K562 (cell line): ENCODE measurements around the gene AP3B2. TPM values are rescaled to one million over a fixed set of nuclear protein-coding genes. Genes with fewer than 3 reads are reported as not detected.

ENCODE experiments used
- ATAC-seq: fragments of 200-7000 bp; cut with Tn5 transposase; 3 replicates; pipeline ENCODE4 v1.9.1; 2020; ENCODE audit warnings: moderate library complexity
- BruUV-seq: library from RNA; stranded (reverse); fragments of 400-500 nt; replicated peaks from 2 replicates; lab custom pipeline; 2021; lab: Mats Ljungman, UMichigan
- CTCF ChIA-PET: fragments of 300-600 bp; formaldehyde crosslinking; extraction: SDS; loops from one replicate; lab custom pipeline; 2021; ENCODE audit warnings: low intra/inter-chr PET ratio; lab: Yijun Ruan, JAX
- POLR2A ChIA-PET: fragments of 300-600, 350-650 bp; sonication (Branson Sonifier 250); formaldehyde crosslinking; extraction: SDS; loops from one replicate; lab custom pipeline; 2021; ENCODE audit warnings: antibody characterized with exemption, inconsistent platforms; lab: Yijun Ruan, JAX
- DNase-seq, 4 experiments: peaks; one replicate each; pipeline versions ENCODE4 v3.0.0 to v3.0.0-alpha.2; 2011 to 2018; ENCODE audit warnings: low spot score in 3 of 4, mixed read lengths in 3 of 4; ENCODE audit errors: extremely low read depth in 1 of 4
- FAIRE-seq: peaks from 2 replicates; lab custom pipeline; 2011; peaks lifted over from hg19 to GRCh38; lab: Jason Lieb, UNC
- H2AFZ ChIP-seq: 2 replicates; pipeline ENCODE4 v1.6.0; 2011; ENCODE audit warnings: low read depth, low read length, control low read depth, inconsistent platforms
- H3K27ac ChIP-seq: fragments of 200-600 bp; 3 replicates; pipeline ENCODE4 v1.8.0; 2011; ENCODE audit warnings: low read depth, mild to moderate bottlenecking, control low read depth, inconsistent platforms, low read length, moderate library complexity, mixed read lengths; ENCODE audit errors: extremely low read depth
- H3K27me3 ChIP-seq, 2 experiments: fragments of 300-600 bp in 1 of 2; 2 replicates in 1 of 2; 3 replicates in 1 of 2; pipeline versions ENCODE4 v1.6.0 to v1.8.0; 2011; ENCODE audit warnings: inconsistent platforms in 2 of 2, low read length in 2 of 2, mild to moderate bottlenecking in 1 of 2, mixed read lengths in 1 of 2, moderate library complexity in 1 of 2; ENCODE audit not compliant: control insufficient read depth in 2 of 2, insufficient read depth in 2 of 2
- H3K36me3 ChIP-seq: fragments of 300-600 bp; 3 replicates; pipeline ENCODE4 v1.8.0; 2011; ENCODE audit warnings: mild to moderate bottlenecking, low read length, inconsistent platforms; ENCODE audit not compliant: control insufficient read depth, insufficient read depth
- H3K4me1 ChIP-seq, 2 experiments: fragments of 200-600 bp in 1 of 2; replicated peaks in 1 of 2; 2 replicates in 1 of 2; 3 replicates in 1 of 2; pipeline versions ENCODE4 v1.5.1 to v1.8.0; 2011; ENCODE audit warnings: inconsistent platforms in 2 of 2, low read length in 2 of 2, mild to moderate bottlenecking in 1 of 2, mixed read lengths in 1 of 2, moderate library complexity in 1 of 2; ENCODE audit not compliant: control insufficient read depth in 2 of 2, insufficient read depth in 2 of 2
- H3K4me2 ChIP-seq: 2 replicates; pipeline ENCODE4 v1.6.1; 2011; ENCODE audit warnings: low read length, control low read depth, inconsistent platforms, mixed read lengths; ENCODE audit not compliant: insufficient read depth
- H3K4me3 ChIP-seq: fragments of 200-600 bp; sonication (generic), shearing (Covaris generic); 2 replicates; pipeline ENCODE4 v1.5.1; 2016; ENCODE audit warnings: control low read depth, inconsistent platforms
- H3K79me2 ChIP-seq: fragments of 200-600 bp; 3 replicates; pipeline ENCODE4 v1.8.0; 2011; ENCODE audit warnings: low read length, inconsistent platforms; ENCODE audit not compliant: control insufficient read depth, insufficient read depth
- H3K9ac ChIP-seq, 2 experiments: 2 replicates each; pipeline versions ENCODE4 v1.6.0 to v1.6.1; 2011; ENCODE audit warnings: low read depth in 2 of 2, low read length in 2 of 2, control low read depth in 1 of 2, inconsistent platforms in 1 of 2, mild to moderate bottlenecking in 1 of 2, mixed read lengths in 1 of 2; ENCODE audit not compliant: insufficient read depth in 1 of 2
- H3K9me1 ChIP-seq: one replicate; pipeline ENCODE4 v1.6.0; 2011; ENCODE audit warnings: inconsistent platforms, mild to moderate bottlenecking, low read length, moderate library complexity; ENCODE audit not compliant: control insufficient read depth, insufficient read depth
- H3K9me3 ChIP-seq: replicated peaks from 2 replicates; pipeline ENCODE4 v1.5.1; 2011; ENCODE audit warnings: low read depth, low read length, inconsistent platforms; ENCODE audit not compliant: control insufficient read depth, insufficient read depth
- H4K20me1 ChIP-seq: replicated peaks from 2 replicates; pipeline ENCODE4 v1.6.1; 2011; ENCODE audit warnings: low read length, inconsistent platforms, mixed read lengths; ENCODE audit not compliant: control insufficient read depth, insufficient read depth
- BDP1 ChIP-seq: IDR thresholded peaks from 3 replicates; pipeline ENCODE4 v1.6.1; 2011; ENCODE audit not compliant: insufficient read length, insufficient read depth
- CC2D1A ChIP-seq: fragments of 450-650 bp; IDR thresholded peaks from 2 replicates; pipeline ENCODE4 v1.6.1; 2017; ENCODE audit warnings: mild to moderate bottlenecking
- EGR1 ChIP-seq: fragments of 450-650 bp; conservative IDR thresholded peaks from 2 replicates; pipeline ENCODE4 v1.6.1; 2017; ENCODE audit warnings: mild to moderate bottlenecking
- PTTG1 ChIP-seq: fragments of 450-650 bp; IDR thresholded peaks from 2 replicates; pipeline ENCODE4 v1.6.1; 2016; ENCODE audit warnings: low read depth, mild to moderate bottlenecking, missing genetic modification characterization, missing compliant biosample characterization
- WGBS: fragments of 100-300 bp; shearing (Covaris generic); methylation state at CpG from one replicate; pipeline ENCODE4 v1.1.6; 2016; ENCODE audit warnings: low coverage, mixed read lengths; ENCODE audit not compliant: insufficient coverage; ENCODE audit errors: missing lambda C conversion rate; 5-methylcytosine and 5-hydroxymethylcytosine counted together
- in situ Hi-C: fragments of 300-500 bp; cut with MboI; formaldehyde crosslinking; loops from 4 replicates; pipeline ENCODE4 v1.15.0; 2018; ENCODE audit warnings: inconsistent platforms, mixed read lengths
- intact Hi-C: fragments of 100-400 bp; cut with micrococcal nuclease; formaldehyde crosslinking; loops from 2 replicates; pipeline ENCODE4 v1.14.2; 2022
- polyA plus RNA-seq, 8 experiments: library from polyadenylated mRNA; depleted of rRNA in 4 of 8; stranded (reverse) in 5 of 8; unstranded in 3 of 8; fragments of >200 nt; fragmentation: Nextera tagmentation in 2 of 8; fragmentation: Illumina TruSeq in 1 of 8; extraction: Ambion mirVana in 2 of 8; extraction: Trizol in 1 of 8; gene quantifications; 2 replicates each; pipeline versions ENCODE4 v1.2.1 to v1.2.3, GENCODE V29; 2011 to 2014; ENCODE audit warnings: inconsistent platforms in 1 of 8, missing spikeins in 1 of 8
- total RNA-seq, 7 experiments: library from RNA; depleted of rRNA in 6 of 7; stranded (reverse); fragments of >200 nt in 6 of 7; fragmentation: Illumina TruSeq in 2 of 7; extraction: Trizol in 2 of 7; gene quantifications; 2 replicates each; pipeline versions ENCODE4 v1.2.1 to v1.2.3, GENCODE V29; 2011 to 2021; ENCODE audit warnings: low replicate concordance in 1 of 7
- TF ChIP-seq, protein P1 (sequence below): sonication (generic); formaldehyde crosslinking; IDR thresholded peaks from 2 replicates; pipeline ENCODE4 v1.9.0; 2022; ENCODE audit warnings: mild to moderate bottlenecking, missing genetic modification reagents

AP3B2 gene
- total and polyA plus RNA-seq, 9 of the 15 experiments (the other 6 are each of a cell fraction or from before 2014, with no cell fraction given), result 0.03 to 0.15 (median 0.10) TPM; not detected in 2

DNA sequence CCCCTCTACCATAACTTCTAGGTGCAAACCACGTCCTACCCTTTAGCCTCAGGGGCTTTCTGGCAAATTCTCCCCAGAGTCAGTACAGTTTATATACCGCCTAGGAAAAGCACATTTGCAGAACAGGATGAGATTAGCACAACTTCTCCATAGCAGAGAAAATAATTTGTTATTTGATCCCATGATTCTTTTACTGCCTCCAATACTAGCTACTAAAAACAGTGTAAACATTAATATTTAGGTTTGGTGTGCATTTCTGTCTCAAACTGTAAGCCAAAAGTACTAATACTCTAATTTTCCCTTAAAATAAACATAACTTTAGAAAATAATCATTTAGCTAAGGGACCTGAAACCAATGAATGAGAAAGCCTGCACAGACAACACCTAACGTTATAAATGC is 67.0 kb downstream of the AP3B2 start:
- Histone ChIP-seq H3K9me1 (no peaks in the 10 kb centered on the region), H3K9ac (no peak overlapping the region), H3K4me2 (no peak overlapping the region), H3K27ac (no peak overlapping the region), H3K79me2 (peaks cover 89% of the 10 kb centered on the region), H3K36me3 (peaks cover 28% of the 10 kb centered on the region), H3K4me1 (peaks cover 35 to 36% of the 10 kb centered on the region in 2 experiments), H4K20me1 (no peaks in the 10 kb centered on the region), H3K27me3 (no peaks in the 10 kb centered on the region), H2AFZ (no peak overlapping the region), H3K4me3 (no peak overlapping the region), H3K9me3 (no peaks in the 10 kb centered on the region)
- no TSS peak for BruUV-seq
- ATAC-seq (no peak), DNase-seq (no peak), FAIRE-seq (no peak)
- WGBS, result 51% methylated on average over 3 of the region's 3 CpGs
- intact Hi-C loops, result loop anchor here (10.0 kb wide), 1 partner anchor 162 kb away; the partner anchor contains the start of genes FSD2 and WHAMM
- CTCF ChIA-PET, result no interaction called here
- in situ Hi-C loops, result no loop called here
- POLR2A ChIA-PET, result interaction anchor here (0.5 to 2.3 kb wide), 4 partner anchors 8 to 397 kb away, joined by 3 to 12 read pairs (median 4); no protein-coding TSS in a partner anchor
- TF ChIP-seq, protein P1, sequence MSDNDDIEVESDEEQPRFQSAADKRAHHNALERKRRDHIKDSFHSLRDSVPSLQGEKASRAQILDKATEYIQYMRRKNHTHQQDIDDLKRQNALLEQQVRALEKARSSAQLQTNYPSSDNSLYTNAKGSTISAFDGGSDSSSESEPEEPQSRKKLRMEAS, result no peak
- TF ChIP-seq BDP1, result no peak

DNA sequence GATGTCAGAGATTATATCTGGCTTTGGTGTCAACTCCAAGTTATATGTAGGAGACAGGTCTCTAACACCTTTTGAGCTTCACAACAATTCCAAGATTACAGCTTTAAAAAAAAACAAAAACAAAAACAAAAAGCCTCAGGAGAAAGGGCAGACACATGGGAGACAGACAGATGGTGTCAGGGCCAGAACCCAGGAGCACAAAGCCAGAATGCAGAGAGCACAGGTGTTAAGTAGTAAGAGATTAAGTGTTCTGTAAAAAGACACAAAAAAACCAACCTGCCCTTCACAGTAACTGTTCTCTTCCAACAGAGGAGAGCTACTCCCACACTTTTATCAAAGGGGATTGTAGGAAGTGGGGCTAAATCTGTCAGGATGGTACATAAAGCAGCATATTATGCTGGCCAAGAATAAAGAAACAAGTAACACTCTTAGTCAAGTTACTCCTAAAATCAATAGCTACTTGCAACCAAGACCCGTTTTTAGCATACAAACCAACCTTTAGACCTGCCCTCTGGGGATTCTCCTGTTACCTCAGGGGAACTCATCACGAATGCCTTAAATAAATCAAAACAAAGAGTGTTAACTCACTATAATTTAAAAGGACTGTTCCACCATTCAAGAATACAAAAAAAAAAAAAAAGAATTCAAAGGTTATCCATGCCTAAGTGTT is 68.4 kb downstream of the AP3B2 start:
- 23% methylated on average over 2 of the region's 2 CpGs for WGBS
- TF ChIP-seq PTTG1 (tag), result 0 out of 2 replicates have a peak, but pooled peaks have one; percentile 17
- no peak for TF ChIP-seq EGR1
- TF ChIP-seq CC2D1A, result no peak
- H3K4me2 ChIP-seq, result no peak overlapping the region
- H3K27ac ChIP-seq, result no peak overlapping the region
- H3K36me3 ChIP-seq, result peaks cover 28% of the 10 kb centered on the region
- no peak overlapping the region for H2AFZ ChIP-seq
- intact Hi-C loops (loop anchor here (10.0 kb wide), 1 partner anchor 164 kb away; the partner anchor contains the start of genes FSD2 and WHAMM), in situ Hi-C loops (no loop called here)
- peaks cover 21 to 42% of the 10 kb centered on the region in 2 experiments for H3K4me1 ChIP-seq
- H3K27me3 ChIP-seq, result no peaks in the 10 kb centered on the region
- peaks cover 79% of the 10 kb centered on the region for H3K79me2 ChIP-seq
- H4K20me1 ChIP-seq, result no peaks in the 10 kb centered on the region
- ChIA-PET POLR2A (interaction anchor here (0.7 to 1.7 kb wide), 5 partner anchors 9 to 102 kb away, joined by 4 to 7 read pairs (median 4); partner anchors contain the start of gene RPS17), CTCF (no interaction called here)
- H3K9ac ChIP-seq, result no peak overlapping the region
- H3K9me3 ChIP-seq, result no peaks in the 10 kb centered on the region
- DNase-seq (no peak), FAIRE-seq (no peak), ATAC-seq (no peak)
- H3K4me3 ChIP-seq, result no peak overlapping the region
- no TSS peak for BruUV-seq
- no peaks in the 10 kb centered on the region for H3K9me1 ChIP-seq
